GM12878 (cell line): ENCODE measurements around the gene IBSP. TPM values are rescaled to one million over a fixed set of nuclear protein-coding genes. Genes with fewer than 3 reads are reported as not detected.

Experiments used
- ATAC-seq: fragments of 200-7000 bp; cut with Tn5 transposase; 3 replicates; pipeline ENCODE4 v1.9.1; 2020; ENCODE audit warnings: mild to moderate bottlenecking, moderate library complexity
- BruUV-seq: library from RNA; stranded (reverse); fragments of 400-500 nt; replicated peaks from 2 replicates; lab custom pipeline; 2021; lab: Mats Ljungman, UMichigan
- CTCF ChIA-PET: fragments of 300-600 bp; sonication (Branson Sonifier 250); formaldehyde crosslinking; extraction: SDS; loops from one replicate; lab custom pipeline; 2021; ENCODE audit warnings: inconsistent platforms; lab: Yijun Ruan, JAX
- POLR2A ChIA-PET: fragments of 350-600 bp; formaldehyde crosslinking; extraction: SDS; loops from one replicate; lab custom pipeline; 2021; ENCODE audit warnings: inconsistent platforms; lab: Charles Lee
- RAD21 ChIA-PET: fragments of 300-600 bp; sonication (Branson Sonifier 250); formaldehyde crosslinking; loops from one replicate; lab custom pipeline; 2023; ENCODE audit warnings: antibody characterized with exemption; ENCODE audit not compliant: unreplicated experiment; lab: Charles Lee
- SMC1A ChIA-PET: fragments of 300-600 bp; sonication (Branson Sonifier 250); formaldehyde crosslinking; loops from one replicate; lab custom pipeline; 2023; ENCODE audit not compliant: unreplicated experiment, uncharacterized antibody; lab: Charles Lee
- DNase-seq: peaks from one replicate; pipeline ENCODE4 v3.0.0-alpha.2; 2011; ENCODE audit warnings: low read depth, low spot score
- FAIRE-seq: peaks from 3 replicates; lab custom pipeline; 2011; peaks lifted over from hg19 to GRCh38; lab: Jason Lieb, UNC
- H2AFZ ChIP-seq: 2 replicates; pipeline ENCODE4 v1.6.0; 2011; ENCODE audit warnings: low read depth, low read length, control low read depth; ENCODE audit not compliant: control insufficient read depth
- H3K27ac ChIP-seq: 2 replicates; pipeline ENCODE4 v1.5.1; 2011; ENCODE audit warnings: control low read depth; ENCODE audit not compliant: control insufficient read depth, insufficient read depth
- H3K27me3 ChIP-seq, 2 experiments: replicated peaks in 1 of 2; 2 replicates each; pipeline versions ENCODE4 v1.6.0 to v1.6.1; 2011; ENCODE audit warnings: low read length in 1 of 2; ENCODE audit not compliant: control insufficient read depth in 2 of 2, insufficient read depth in 2 of 2
- H3K36me3 ChIP-seq, 2 experiments: 2 replicates each; pipeline ENCODE4 v1.5.1; 2011; ENCODE audit warnings: low read length in 1 of 2; ENCODE audit not compliant: control insufficient read depth in 2 of 2, insufficient read depth in 2 of 2
- H3K4me1 ChIP-seq: 2 replicates; pipeline ENCODE4 v1.6.1; 2011; ENCODE audit warnings: mild to moderate bottlenecking, low read length, moderate library complexity, mixed read lengths; ENCODE audit not compliant: control insufficient read depth, insufficient read depth
- H3K4me2 ChIP-seq: 2 replicates; pipeline ENCODE4 v1.6.0; 2011; ENCODE audit warnings: control low read depth; ENCODE audit not compliant: control insufficient read depth, insufficient read depth
- H3K4me3 ChIP-seq: fragments of 200-600 bp; sonication (generic); 2 replicates; pipeline ENCODE4 v1.5.1; 2016
- H3K79me2 ChIP-seq: 2 replicates; pipeline ENCODE4 v1.6.0; 2011; ENCODE audit warnings: low read length; ENCODE audit not compliant: control insufficient read depth, insufficient read depth
- H3K9ac ChIP-seq: 2 replicates; pipeline ENCODE4 v1.8.0; 2011; ENCODE audit warnings: low read length, control low read depth, mixed read lengths; ENCODE audit not compliant: control insufficient read depth, insufficient read depth
- H3K9me3 ChIP-seq: replicated peaks from 3 replicates; pipeline ENCODE4 v1.5.1; 2011; ENCODE audit warnings: mild to moderate bottlenecking, low read length; ENCODE audit not compliant: control insufficient read depth, insufficient read depth
- H4K20me1 ChIP-seq: 2 replicates; pipeline ENCODE4 v1.6.0; 2011; ENCODE audit not compliant: control insufficient read depth, insufficient read depth
- ATF7 ChIP-seq: fragments of 450-650 bp; IDR thresholded peaks from 2 replicates; pipeline ENCODE4 v1.6.1; 2016; ENCODE audit warnings: low read depth, mild to moderate bottlenecking
- ZBTB40 ChIP-seq: fragments of 450-650 bp; IDR thresholded peaks from 2 replicates; pipeline ENCODE4 v1.6.1; 2016; ENCODE audit warnings: mild to moderate bottlenecking, moderate library complexity, borderline replicate concordance
- WGBS: methylation state at CpG from one replicate; pipeline ENCODE4 v1.1.6; 2016; ENCODE audit warnings: low lambda C conversion rate; ENCODE audit not compliant: insufficient replicate concordance, insufficient coverage; ENCODE audit errors: missing lambda C conversion rate; 5-methylcytosine and 5-hydroxymethylcytosine counted together
- in situ Hi-C: fragments of 300-500 bp; cut with MboI; formaldehyde crosslinking; loops from 9 replicates; pipeline ENCODE4 v1.14.3; 2018; ENCODE audit warnings: mixed read lengths
- intact Hi-C: fragments of 100-400 bp; cut with micrococcal nuclease; formaldehyde crosslinking; loops from one replicate; pipeline ENCODE4 v1.14.2; 2022; ENCODE audit not compliant: unreplicated experiment
- polyA plus RNA-seq, 11 experiments: library from polyadenylated mRNA; depleted of rRNA in 4 of 11; unstranded in 6 of 11; stranded (reverse) in 5 of 11; fragments of >200 nt; fragmentation: Nextera tagmentation in 4 of 11; fragmentation: Illumina TruSeq in 1 of 11; extraction: Ambion mirVana in 4 of 11; extraction: Trizol in 1 of 11; gene quantifications; 1 replicate in 1 of 11; 2 replicates in 10 of 11; pipeline versions ENCODE4 v1.2.1 to v1.2.3, GENCODE V29; 2011 to 2016; ENCODE audit warnings: inconsistent platforms in 2 of 11, missing spikeins in 2 of 11, low read depth in 1 of 11
- total RNA-seq, 4 experiments: library from RNA; depleted of rRNA in 3 of 4; stranded (reverse); fragments of >200 nt in 3 of 4; fragmentation: Illumina TruSeq in 1 of 4; extraction: Trizol in 1 of 4; gene quantifications; 2 replicates each; pipeline versions ENCODE4 v1.2.1 to v1.2.3, GENCODE V29; 2013 to 2021

Gene IBSP
- total and polyA plus RNA-seq, 10 of the 15 experiments (the other 5 are each of a cell fraction or from before 2014, with no cell fraction given): not detected

- no peaks in the 10 kb centered on the region for H3K9me3 ChIP-seq
- no peak for ATAC-seq
- H3K27ac ChIP-seq: no peak overlapping the region
- CTCF ChIA-PET: no interaction called here
- no peaks in the 10 kb centered on the region for H4K20me1 ChIP-seq
- in situ Hi-C loops (no loop called here), intact Hi-C loops (no loop called here)
- no peaks in the 10 kb centered on the region for H3K27me3 ChIP-seq
- 43% methylated on average over 7 of the region's 8 CpGs for WGBS
- H3K9ac ChIP-seq: no peak overlapping the region
- no TSS peak for BruUV-seq
- no peak for DNase-seq
- H3K4me1 ChIP-seq: no peaks in the 10 kb centered on the region
- SMC1A ChIA-PET: interaction anchor here (1.0 kb wide), 1 partner anchor 18 kb away, joined by 3 read pairs; no protein-coding TSS in a partner anchor
- no peaks in the 10 kb centered on the region for H3K36me3 ChIP-seq
- no peaks in the 10 kb centered on the region for H3K79me2 ChIP-seq
- no peak overlapping the region for H2AFZ ChIP-seq
- POLR2A ChIA-PET: interaction anchor here (0.6 kb wide), 1 partner anchor 110 kb away, joined by 3 read pairs; no protein-coding TSS in a partner anchor
- FAIRE-seq: no peak
- RAD21 ChIA-PET: no interaction called here
- no peak for TF ChIP-seq ZBTB40
- TF ChIP-seq ATF7: no peak
- H3K4me2 ChIP-seq: no peak overlapping the region
- H3K4me3 ChIP-seq: no peak overlapping the region
These were observed 20.0 kb downstream of the IBSP start for GRCh38 chr4:87819281-87819919.
